HG02938 (cell line): ENCODE data around the gene UBR3.
"Not testable (repeated sequence)": the region's sequence is repeated elsewhere in the genome, so short reads cannot be mapped to it uniquely, and the experiment has no call there.

Experiments
- ATAC-seq: cut with Tn5 transposase; IDR thresholded peaks from one replicate; pipeline ENCODE4 v1.9.1; 2021; ENCODE audit warnings: mild to moderate bottlenecking, moderate library complexity; ENCODE audit not compliant: unreplicated experiment

The UBR3 gene

DNA sequence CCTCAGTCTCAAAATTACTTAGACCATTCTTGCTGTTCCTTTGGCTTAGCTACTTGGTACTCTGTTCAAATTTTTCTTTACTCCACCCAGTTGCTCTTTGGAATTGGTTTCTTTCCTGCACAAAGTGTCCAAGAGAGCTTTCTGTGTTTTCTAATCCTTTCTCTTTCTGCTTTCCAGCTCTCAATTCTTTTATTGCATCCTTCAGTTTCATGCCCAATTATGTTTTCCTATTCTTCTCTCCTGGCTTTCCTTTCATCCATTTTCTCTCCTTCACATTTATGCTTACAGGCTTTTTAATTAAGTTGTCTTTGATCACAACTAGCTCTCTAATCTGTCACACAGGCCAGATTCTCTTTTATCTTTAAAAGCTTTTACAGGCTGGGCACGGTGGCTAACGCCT is 38.2 kb downstream of the UBR3 start:
- ATAC-seq = no peak

DNA sequence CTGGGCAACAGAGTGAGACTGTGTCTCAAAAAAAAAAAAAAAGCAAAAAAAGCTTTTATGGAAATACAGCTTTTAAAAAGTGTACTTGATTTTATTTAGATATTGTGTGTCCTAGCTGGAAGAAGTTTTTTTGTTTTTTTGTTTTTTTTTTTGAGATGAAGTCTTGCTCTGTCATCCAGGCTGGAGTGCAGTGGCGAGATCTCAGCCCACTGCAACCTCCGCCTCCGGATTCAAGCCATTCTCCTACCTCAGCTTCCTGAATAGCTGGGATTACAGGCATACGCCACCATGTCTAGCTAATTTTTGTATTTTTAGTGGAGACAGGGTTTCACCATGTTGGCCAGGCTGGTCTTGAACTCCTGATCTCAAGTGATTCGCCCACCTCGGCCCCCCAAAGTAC is 39.0 kb downstream of the UBR3 start:
- not testable (repeated sequence) for ATAC-seq

DNA sequence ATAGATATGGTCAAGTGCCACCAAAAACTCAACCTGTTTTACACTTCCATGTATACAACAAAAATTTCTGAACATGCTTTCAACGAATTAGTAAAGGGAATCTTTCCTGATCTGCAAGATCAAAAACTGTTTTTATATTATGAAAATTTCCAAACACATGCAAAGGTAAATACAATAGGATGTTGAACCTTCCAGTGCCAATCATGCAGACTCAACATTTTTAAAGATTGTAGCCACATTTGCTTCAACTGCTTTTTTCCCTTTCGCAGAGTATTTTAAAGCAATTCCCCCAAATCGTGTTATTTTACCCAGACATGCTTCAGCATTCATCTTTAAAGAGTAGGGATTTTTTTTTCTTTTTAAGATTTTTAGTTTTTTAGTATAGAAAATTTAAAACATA is 40.3 kb downstream of the UBR3 start:
- ATAC-seq = no peak

DNA sequence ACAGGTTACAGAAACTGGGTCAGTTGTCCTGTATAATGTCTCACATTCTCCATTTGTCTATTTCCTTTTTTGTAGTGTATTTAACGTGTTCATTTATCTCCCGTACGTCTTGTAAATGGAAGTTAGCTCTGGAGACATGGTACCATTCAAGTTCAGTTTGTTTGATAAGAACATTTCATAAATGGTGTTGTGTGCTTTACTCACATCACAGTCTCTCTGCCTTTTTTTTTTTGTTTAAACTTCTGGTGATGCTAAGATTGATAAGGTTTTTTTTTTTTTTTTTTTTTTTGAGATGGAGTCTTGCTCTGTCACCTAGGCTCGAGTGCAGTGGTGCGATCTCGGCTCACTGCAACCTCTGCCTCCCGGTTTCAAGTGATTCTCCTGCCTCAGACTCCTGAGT is 41.7 kb downstream of the UBR3 start:
- ATAC-seq = no peak

DNA sequence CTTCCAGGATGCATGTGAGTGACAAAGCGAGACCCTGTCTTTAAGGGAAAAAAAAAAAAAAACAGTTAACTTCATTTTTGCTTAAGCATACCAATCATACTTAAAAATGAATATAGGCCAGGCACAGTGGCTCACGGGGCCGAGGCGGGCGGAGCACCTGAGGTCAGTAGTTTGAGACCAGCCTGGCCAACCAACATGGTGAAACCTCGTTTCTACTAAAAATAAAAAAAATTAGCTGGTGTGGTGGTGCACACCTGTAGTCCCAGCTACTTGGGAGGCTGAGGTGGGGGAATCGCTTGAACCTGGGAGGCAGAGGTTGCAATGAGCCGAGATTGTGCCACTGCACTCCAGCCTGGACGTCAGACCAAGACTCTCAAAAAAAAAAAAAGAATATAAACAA is 44.1 kb downstream of the UBR3 start:
- ATAC-seq = not testable (repeated sequence)

DNA sequence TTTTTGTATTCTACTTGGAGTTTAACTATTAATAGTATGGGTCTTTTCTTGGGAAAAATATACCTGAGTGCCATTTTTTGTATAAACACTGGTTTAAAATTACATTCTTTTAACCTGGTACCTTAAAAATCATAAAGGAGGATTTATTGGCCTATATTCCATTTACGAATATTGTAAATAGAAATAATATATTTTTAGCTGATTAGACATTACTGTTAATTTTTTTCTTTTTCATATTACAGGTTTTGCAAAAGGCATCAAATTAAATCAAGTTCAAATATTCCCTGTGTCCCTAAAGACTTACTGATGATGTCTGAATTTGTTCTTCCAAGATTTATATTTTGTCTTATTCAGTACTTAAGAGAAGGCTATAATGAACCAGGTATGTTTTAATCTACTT is 44.7 kb downstream of the UBR3 start:
- ATAC-seq = no peak

DNA sequence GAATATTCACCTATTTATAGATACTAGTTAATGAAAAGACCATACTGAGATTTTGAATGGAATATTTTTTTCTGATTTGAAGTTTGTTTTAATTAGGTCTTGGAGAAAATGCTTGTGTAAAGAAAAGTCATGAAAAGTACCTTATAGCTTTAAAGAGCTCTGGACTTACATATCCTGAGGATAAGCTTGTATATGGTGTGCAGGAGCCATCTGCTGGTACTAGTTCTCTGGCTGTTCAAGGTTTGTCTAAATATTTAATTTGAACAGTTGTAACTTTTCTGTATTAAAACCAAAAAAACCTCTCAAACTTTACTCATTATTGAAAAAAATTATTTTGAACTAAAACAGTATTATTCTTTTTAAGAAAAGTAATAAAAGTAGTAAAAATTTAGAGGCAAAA is 50.1 kb downstream of the UBR3 start:
- no peak for ATAC-seq

DNA sequence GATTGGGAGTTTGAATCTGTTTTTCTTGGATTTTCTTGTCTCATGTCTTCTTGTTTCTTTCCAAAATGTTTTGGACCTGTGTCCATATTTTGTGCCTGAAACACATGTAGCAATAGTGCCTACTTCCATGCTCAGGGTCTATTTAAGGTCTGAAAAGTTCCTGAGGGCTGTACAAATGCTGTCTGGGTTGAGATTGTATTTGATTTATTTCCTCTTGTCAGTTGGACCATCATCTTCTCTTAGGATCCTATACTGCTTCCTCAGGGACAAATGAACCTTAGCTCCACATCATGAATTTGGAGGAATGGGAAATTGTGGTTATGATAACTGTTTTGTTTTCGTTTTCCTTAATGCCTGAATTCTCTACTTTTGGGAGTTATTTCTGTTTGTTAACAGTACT is 59.9 kb downstream of the UBR3 start:
- ATAC-seq = no peak

DNA sequence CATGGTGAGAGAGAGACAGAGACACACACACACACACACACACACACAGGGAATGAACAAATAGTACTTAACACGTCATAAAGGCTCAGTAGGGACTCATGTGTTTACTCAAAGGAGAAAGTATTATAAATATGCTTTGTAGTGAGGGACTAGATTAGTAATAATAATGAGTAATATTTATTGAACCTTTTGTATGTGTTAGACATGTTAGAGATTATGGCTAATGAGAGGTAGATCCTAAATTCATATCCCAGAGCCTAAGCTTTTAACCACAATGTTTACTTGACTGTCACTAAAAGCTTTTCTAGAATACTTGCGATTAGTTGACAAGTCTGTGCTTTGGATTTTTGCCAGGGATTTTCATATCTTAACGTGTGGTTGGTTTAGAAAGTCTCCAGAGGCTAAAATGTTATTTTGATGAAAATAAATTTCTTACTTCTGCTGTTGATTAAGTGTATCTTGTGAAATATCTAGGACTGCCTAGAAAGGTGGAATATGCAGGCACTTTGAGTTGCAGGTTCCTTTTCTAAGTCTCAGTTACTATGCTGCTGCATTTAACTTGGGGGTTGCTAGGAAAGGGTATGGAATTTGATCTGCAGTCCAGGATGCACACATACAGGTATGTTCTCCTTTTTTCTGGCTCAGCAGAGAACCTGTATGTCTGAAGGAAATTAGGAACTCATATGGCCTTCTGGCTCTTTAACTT is 64.5 kb downstream of the UBR3 start:
- no peak for ATAC-seq

DNA sequence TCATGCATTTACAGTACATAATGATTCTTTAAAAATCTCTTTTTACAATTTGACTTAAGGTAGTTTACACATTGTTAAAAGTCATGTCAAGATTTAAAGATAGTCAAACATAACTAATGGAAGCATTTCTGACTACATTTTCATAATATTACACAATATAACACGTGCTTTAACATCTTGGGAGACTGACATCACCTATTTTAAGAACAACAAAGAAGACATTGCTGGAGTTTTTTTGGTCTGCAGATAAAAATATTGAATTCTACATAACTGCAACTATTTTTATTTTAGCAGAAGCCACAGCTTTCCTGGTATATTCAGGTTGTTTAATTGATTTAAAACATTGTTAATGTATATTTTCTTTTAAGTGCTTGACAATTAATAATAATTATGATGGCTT is 65.7 kb downstream of the UBR3 start:
- ATAC-seq = no peak

DNA sequence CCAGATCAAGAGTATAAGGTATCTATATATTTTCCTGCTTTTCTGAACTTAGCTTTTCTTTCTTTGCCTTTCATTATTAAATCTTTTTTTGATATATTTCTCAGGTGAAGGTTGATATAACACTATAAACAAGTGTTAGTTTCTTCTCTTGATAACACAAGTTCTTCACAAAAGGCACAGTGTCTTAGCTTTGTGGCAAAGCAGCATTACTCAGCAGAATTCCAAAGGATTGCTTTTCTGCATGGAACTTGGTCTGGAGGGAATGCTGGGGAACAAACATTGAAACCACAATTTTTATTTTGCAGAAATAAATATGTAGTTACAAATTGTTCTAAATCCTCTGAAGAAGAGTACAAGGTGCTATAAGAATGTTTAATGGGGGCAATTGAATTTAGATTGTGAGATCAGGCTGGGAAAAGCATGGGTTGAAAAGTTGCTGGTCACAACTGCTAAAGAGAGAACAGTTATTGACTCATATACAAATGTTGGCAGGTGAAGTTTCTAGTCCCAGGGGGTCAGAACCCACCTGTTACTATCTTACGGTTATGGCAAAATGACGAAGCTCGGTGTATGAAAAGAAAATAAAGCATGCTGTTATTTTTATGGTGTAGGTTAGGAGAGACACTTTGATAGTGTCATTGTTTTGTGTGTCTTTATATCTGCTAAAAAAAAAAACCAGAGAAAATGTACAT is 68.2 kb downstream of the UBR3 start:
- ATAC-seq = no peak

DNA sequence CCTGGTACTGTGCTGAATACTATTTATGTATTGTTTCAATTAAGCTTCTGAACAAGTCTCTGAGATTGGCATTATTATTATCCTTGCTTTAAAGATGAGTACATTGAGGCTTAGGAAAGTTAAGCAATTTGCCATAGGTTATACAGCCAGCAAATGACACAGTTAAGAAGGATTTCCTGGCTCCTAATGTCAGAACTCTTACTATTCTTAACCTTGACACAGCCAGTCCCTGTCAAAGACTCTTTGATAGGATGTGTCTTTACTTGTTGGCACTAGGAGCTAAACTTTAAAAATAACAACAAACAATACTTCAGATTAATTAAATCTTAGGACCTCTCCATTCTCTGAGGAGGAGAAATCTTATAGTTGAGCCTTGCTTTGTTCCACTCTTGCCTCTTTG is 70.6 kb downstream of the UBR3 start:
- no peak for ATAC-seq

DNA sequence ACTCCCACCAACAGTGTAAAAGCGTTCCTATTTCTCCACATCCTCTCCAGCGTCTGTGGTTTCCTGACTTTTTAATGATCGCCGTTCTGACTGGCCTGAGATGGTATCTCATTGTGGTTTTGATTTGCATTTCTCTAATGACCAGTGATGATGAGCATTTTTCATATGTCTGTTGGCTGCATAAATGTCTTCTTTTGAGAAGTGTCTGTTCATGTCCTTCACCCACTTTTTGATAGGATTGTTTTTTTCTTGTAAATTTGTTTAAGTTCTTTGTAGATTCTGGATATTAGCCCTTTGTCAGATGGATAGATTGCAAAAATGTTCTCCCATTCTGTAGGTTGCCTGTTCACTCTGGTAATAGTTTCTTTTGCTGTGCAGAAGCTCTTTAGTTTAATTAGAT is 72.8 kb downstream of the UBR3 start:
- ATAC-seq = not testable (repeated sequence)

DNA sequence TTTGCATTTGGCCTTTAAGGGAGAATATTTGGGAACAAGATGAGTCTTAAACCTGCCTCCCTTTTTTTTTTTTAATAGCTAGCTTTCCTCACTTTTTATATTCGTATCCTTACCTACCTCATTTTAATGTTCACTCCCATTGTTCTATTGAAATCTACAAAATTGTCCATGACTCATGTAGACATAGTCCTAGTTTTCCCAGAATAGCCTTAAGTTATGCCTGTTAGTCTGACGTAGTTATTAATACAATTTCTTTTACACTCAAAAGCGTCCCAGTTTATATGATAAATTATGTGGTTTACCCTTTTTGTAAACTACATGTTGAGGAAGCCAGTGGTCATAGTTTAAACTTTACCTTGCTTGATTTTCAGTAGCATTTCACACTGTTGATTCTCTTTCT is 73.4 kb downstream of the UBR3 start:
- ATAC-seq = no peak

DNA sequence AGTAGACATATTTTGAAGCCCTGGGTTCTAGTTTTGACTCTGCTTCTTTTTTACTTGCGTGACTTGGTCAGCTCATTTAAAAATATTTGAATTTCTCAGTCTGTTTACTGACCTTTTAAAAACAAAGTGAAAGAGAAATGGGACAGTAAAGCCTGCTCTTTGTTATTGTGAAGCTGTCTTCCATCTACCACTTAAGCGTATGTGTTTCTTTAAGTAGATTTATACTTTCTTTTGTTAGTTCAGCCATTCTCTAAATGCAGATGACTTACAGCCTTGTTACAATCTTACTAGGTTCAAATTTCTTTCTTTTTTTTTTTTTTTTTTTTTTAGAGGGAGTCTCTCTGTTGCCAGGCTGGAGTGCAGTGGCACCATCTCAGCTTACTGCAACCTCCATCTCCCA is 79.5 kb downstream of the UBR3 start:
- ATAC-seq = no peak

DNA sequence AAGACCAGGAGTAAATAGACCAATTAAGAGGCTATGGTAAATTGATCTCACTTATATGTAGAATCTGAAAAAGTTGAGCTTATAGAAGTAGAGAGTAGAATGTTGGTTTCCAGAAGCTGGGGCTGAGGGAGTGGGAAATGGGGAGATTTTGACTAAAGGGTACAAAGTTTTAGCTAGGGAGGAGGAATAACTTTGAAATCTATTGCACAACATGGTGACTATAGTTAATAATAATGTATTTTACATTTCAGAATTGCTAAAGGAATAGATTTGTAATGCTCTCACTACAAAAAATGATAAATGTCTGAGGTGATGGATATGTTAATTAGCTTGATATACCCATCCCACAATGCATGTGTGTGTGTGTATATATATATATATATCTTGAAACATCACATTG is 82.1 kb downstream of the UBR3 start:
- ATAC-seq = no peak

DNA sequence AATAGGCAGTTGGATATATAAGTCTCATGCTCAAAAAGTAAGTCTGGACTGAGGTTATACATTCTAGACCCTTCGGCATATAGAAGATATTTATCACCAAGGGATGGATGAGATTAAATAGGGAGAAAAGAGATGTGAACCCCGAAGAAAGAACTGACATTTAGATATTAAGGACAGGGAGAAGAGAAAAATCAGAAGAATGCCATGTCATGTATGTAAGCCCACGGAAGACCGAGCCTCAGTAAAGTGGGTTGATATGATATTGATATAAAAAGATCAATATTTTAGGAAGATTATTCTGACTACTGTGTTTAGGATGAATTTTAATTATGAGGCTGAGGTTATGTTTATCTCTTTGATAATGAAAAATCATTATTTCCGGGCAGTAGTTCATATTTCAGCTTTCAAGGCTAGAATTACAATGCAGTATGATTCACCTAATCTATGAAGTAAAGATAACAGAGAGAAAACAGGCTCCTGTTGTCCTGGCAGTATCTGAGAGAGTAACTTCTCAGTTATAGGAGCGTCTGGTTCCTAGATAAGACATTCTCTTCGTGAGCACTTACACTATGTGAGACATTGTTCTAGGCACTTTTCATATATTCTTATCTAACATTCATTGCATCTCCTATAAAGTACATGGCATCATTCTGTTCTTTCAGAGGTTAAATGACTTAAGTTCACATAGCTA is 83.0 kb downstream of the UBR3 start:
- no peak for ATAC-seq

DNA sequence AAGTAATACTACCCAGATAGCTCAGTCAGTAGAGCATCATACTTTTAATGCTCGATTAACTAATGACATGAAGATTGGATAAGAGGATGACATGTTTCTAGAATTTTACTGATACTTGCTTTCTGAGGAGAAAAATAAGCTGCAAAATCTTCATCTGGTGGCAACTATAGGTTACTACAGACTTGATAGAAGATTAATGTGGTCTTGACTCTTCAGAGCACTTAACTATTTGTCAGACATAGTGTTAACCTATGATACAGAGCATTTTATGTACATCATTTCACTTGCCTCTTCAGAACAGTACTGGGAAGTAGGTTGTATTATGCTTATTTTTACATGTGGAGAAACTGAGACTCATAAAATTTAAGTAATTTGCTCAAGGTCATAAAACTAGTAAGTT is 83.9 kb downstream of the UBR3 start:
- no peak for ATAC-seq

DNA sequence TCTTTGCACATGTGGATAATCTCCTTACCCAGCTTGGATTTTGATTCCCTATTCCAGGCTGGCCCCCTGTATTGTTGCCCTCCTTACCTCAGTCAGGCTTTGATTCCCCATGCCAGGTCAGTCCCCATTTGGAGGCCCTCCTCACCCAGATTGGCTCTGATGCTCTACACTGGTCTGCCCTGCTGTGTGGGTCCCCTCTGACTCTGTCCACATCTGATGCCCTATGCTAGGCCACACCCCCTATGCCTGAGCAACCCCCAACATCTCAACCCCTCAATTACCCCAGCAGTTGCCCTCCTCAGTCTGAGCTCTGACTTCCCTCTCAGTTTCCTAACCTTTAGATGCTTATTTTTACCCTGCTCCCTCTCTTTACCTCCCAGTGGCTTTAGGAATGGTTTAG is 89.4 kb downstream of the UBR3 start:
- ATAC-seq = no peak

DNA sequence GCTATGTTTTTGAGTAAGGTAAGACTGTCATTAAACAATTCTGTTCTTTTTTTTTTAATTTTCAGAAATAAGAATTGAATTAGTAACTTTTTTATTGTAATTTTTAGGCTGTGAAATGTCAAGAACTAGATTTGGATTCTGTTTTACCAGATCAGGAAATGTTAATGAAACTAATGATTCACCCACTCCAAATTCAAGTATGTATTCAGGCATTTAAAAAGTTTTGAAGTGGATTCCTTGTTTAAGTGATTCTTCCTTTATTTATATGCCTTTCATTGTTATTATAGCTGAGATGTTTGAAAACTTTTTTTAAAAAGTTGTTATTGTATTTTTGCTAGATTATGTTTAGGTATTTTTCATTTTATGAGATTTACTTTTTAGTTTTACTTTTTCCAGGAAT is 96.7 kb downstream of the UBR3 start:
- no peak for ATAC-seq

DNA sequence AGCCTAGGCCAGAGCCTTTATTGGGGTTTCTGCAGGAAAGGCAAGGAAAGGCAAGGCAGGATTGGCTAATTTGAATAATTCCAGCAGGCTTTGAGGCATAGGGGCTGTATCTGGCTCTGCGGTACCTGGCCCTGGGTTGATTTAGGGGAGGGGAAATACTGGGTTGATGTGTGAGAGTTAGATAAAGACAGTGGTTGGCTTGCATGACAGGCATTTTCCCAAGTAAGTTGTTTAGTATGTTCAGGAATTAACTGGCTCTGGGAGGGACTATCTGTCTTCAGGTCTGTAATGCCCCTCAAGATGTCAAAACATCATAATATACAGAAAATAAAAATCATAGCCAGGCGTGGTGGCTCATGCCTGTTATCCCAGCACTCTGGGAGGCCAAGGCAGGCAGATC is 98.7 kb downstream of the UBR3 start:
- ATAC-seq = no peak

DNA sequence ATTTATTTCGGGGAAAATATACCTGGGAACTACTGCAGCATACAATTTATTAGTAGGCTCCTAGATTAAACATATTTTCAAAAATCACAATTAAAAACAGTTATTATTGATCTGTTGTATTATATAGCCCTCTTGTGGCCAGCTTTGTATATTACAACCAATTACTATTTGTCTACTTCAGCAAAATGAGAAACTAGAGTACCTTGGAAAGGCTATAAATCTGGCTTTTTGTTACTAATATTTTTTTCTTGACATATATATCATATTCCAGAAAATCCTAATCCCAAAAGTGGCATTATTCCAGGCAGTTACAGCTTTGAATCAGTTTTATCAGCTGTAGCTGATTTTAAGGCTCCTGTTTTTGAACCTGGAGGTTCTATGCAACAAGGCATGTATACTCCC is 101.2 kb downstream of the UBR3 start:
- no peak for ATAC-seq
